HepG2 (cell line): ENCODE results near the gene NEAT1. TPM values are rescaled to one million over a fixed set of nuclear protein-coding genes. Genes with fewer than 3 reads are reported as not detected.

Experiments
- CEBPB ChIP-seq: IDR thresholded peaks from 2 replicates; pipeline ENCODE4 v1.6.1; 2011; ENCODE audit warnings: low read depth, low read length, improper control_type of control experiment, borderline replicate concordance
- GATAD1 ChIP-seq: IDR thresholded peaks from 2 replicates; pipeline ENCODE4 v1.6.1; 2016; ENCODE audit warnings: missing genetic modification reagents, missing compliant biosample characterization
- JDP2 ChIP-seq: sonication (generic); formaldehyde crosslinking; IDR thresholded peaks from 2 replicates; pipeline ENCODE4 v1.8.1; 2022; ENCODE audit warnings: missing genetic modification reagents, borderline replicate concordance
- KDM2A ChIP-seq: sonication (generic); formaldehyde crosslinking; IDR thresholded peaks from 2 replicates; pipeline ENCODE4 v1.4.0; 2020; ENCODE audit warnings: low read depth, missing genetic modification reagents, borderline replicate concordance
- NCOA1 ChIP-seq: sonication (generic); formaldehyde crosslinking; IDR thresholded peaks from 2 replicates; pipeline ENCODE4 v1.9.0; 2021; ENCODE audit warnings: missing genetic modification reagents
- RBFOX2 ChIP-seq: fragments of 200-400 bp; formaldehyde crosslinking; IDR thresholded peaks from 2 replicates; pipeline ENCODE4 v1.6.1; 2017; ENCODE audit warnings: low read depth, mild to moderate bottlenecking, low read length
- SETDB1 ChIP-seq: sonication (generic); formaldehyde crosslinking; IDR thresholded peaks from 2 replicates; pipeline ENCODE4 v1.5.1; 2020; ENCODE audit warnings: missing genetic modification reagents, mild to moderate bottlenecking, borderline replicate concordance
- SPEN ChIP-seq: sonication (generic); formaldehyde crosslinking; IDR thresholded peaks from 2 replicates; pipeline ENCODE4 v1.5.1; 2020; ENCODE audit warnings: low read depth, mild to moderate bottlenecking, missing genetic modification reagents
- TIGD3 ChIP-seq: sonication (generic); formaldehyde crosslinking; IDR thresholded peaks from 2 replicates; pipeline ENCODE4 v1.5.1; 2020; ENCODE audit warnings: mild to moderate bottlenecking, missing genetic modification reagents, borderline replicate concordance
- U2AF1 ChIP-seq: fragments of 200-400 bp; formaldehyde crosslinking; optimal IDR thresholded peaks from 2 replicates; pipeline ENCODE3; 2017; ENCODE audit warnings: mild to moderate bottlenecking, low read depth, low read length
- ZFX ChIP-seq: sonication (generic); formaldehyde crosslinking; IDR thresholded peaks from 2 replicates; pipeline ENCODE4 v1.4.0; 2020; ENCODE audit warnings: mild to moderate bottlenecking, low read depth, missing genetic modification reagents, moderate library complexity
- ZNF136 ChIP-seq: sonication (generic); formaldehyde crosslinking; IDR thresholded peaks from 2 replicates; pipeline ENCODE4 v1.8.1; 2022; ENCODE audit warnings: low read depth, mild to moderate bottlenecking, moderate library complexity, missing genetic modification reagents
- ZNF18 ChIP-seq: sonication (generic); formaldehyde crosslinking; IDR thresholded peaks from 2 replicates; pipeline ENCODE4 v1.8.0; 2022; ENCODE audit warnings: mild to moderate bottlenecking, missing genetic modification reagents; ENCODE audit not compliant: insufficient replicate concordance
- ZNF329 ChIP-seq: sonication (generic); formaldehyde crosslinking; IDR thresholded peaks from 2 replicates; pipeline ENCODE4 v1.9.0; 2021; ENCODE audit warnings: low read depth, mild to moderate bottlenecking, missing genetic modification reagents
- ZNF687 ChIP-seq: sonication (generic); formaldehyde crosslinking; IDR thresholded peaks from 2 replicates; pipeline ENCODE4 v1.5.1; 2020; ENCODE audit warnings: mild to moderate bottlenecking, missing genetic modification reagents, moderate library complexity
- polyA plus RNA-seq, 8 experiments: library from polyadenylated mRNA; depleted of rRNA in 3 of 8; stranded (reverse) in 7 of 8; unstranded in 1 of 8; fragments of >200 nt; fragmentation: Illumina TruSeq in 4 of 8; extraction: Trizol in 4 of 8; gene quantifications; 2 replicates each; pipeline versions ENCODE4 v1.2.1 to v1.2.3, GENCODE V29; 2011 to 2016; ENCODE audit warnings: low read depth in 4 of 8, missing spikeins in 1 of 8, mixed read lengths in 1 of 8; ENCODE audit not compliant: insufficient read depth in 1 of 8
- total RNA-seq, 5 experiments: library from RNA; depleted of rRNA; stranded (reverse); fragments of >200 nt; fragmentation: Illumina TruSeq; extraction: Trizol; gene quantifications; 2 replicates each; pipeline ENCODE4 v1.2.3, GENCODE V29; 2016; ENCODE audit warnings: low read depth in 1 of 5

Gene NEAT1
- total and polyA plus RNA-seq, 2 of the 13 experiments (the other 11 are each of a cell fraction or from before 2014, with no cell fraction given) = 20.5 to 41.2 TPM

GRCh38 chr11:65435981-65436411 lies 13.4 kb downstream of the NEAT1 start (continued):
- TF ChIP-seq JDP2 (CRISPR knock-in tag) (no peak), ZNF136 (CRISPR knock-in tag) (no peak), RBFOX2 (peak; percentile 83), GATAD1 (CRISPR knock-in tag) (no peak), CEBPB (no peak), SPEN (no peak), ZNF329 (no peak), TIGD3 (CRISPR knock-in tag) (no peak), NCOA1 (CRISPR knock-in tag) (no peak), KDM2A (CRISPR knock-in tag) (0 out of 2 replicates have a peak, but pooled peaks have one; percentile 2), ZNF18 (no peak), ZFX (peak; percentile 24; the same call in 1 of the 2 replicates), SETDB1 (CRISPR knock-in tag) (no peak), ZNF687 (CRISPR knock-in tag) (peak; percentile 42), U2AF1 (no peak)
